Vagina (tissue), 2 donors: ENCODE data around the gene CPEB2. TPM values are rescaled to one million over a fixed set of nuclear protein-coding genes. Genes with fewer than 3 reads are reported as not detected.
"Not testable (repeated sequence)": the region's sequence is repeated elsewhere in the genome, so short reads cannot be mapped to it uniquely, and the experiment has no call there.

Experiments used
- DNase-seq, 2 donors: peaks; one replicate each; pipeline ENCODE4 v3.0.0-alpha.2; 2017; ENCODE audit errors: extremely low spot score in 2 of 2
- H3K27ac ChIP-seq: fragments of 200-600 bp; sonication (generic); one replicate; pipeline ENCODE4 v1.5.1; 2019
- H3K27me3 ChIP-seq: fragments of 200-600 bp; sonication (generic); one replicate; pipeline ENCODE4 v1.5.1; 2019
- H3K36me3 ChIP-seq, 2 donors: fragments of 200-600 bp; sonication (generic); one replicate each; pipeline ENCODE4 v1.5.1; 2017 to 2019
- H3K4me1 ChIP-seq: fragments of 200-600 bp; sonication (generic); one replicate; pipeline ENCODE4 v1.5.1; 2019
- H3K4me3 ChIP-seq, 2 donors: fragments of 200-600 bp; sonication (generic); 1 replicate in 1 of 2; 2 replicates in 1 of 2; pipeline ENCODE4 v1.5.1; 2016 to 2019
- H3K9me3 ChIP-seq: fragments of 200-600 bp; sonication (generic); one replicate; pipeline ENCODE4 v1.5.1; 2019
- POLR2A ChIP-seq, 2 donors: fragments of 450-650 bp; IDR thresholded peaks; one replicate each; pipeline ENCODE4 v1.6.1; 2017; ENCODE audit warnings: antibody characterized with exemption in 2 of 2, mild to moderate bottlenecking in 2 of 2, moderate library complexity in 2 of 2
- POLR2AphosphoS5 ChIP-seq, 2 donors: sonication (generic); formaldehyde crosslinking; IDR thresholded peaks; one replicate each; pipeline ENCODE4 v1.9.0; 2017; ENCODE audit warnings: antibody characterized with exemption in 2 of 2, mild to moderate bottlenecking in 2 of 2, low read depth in 1 of 2; ENCODE audit not compliant: insufficient read depth in 1 of 2
- intact Hi-C: fragments of 100-400 bp; cut with DNase I; formaldehyde crosslinking; loops from one replicate; pipeline ENCODE4 v1.15.1; 2023
- total RNA-seq: library from RNA; depleted of rRNA; stranded (reverse); fragments of >200 nt; gene quantifications from one replicate; pipeline ENCODE4 v1.2.3, GENCODE V29; 2016
- TF ChIP-seq, protein P1 (sequence below), 3 experiments: fragments of 450-650 bp in 2 of 3; fragments of 200-600 bp in 1 of 3; sonication (generic) in 1 of 3; IDR thresholded peaks; one replicate each; pipeline ENCODE4 v1.5.1; 2017 to 2019; ENCODE audit warnings: antibody characterized with exemption in 3 of 3, mild to moderate bottlenecking in 2 of 3, moderate library complexity in 2 of 3

CPEB2 gene
- total RNA-seq, 1 donor from 2014 or later: 40.0 TPM

DNA sequence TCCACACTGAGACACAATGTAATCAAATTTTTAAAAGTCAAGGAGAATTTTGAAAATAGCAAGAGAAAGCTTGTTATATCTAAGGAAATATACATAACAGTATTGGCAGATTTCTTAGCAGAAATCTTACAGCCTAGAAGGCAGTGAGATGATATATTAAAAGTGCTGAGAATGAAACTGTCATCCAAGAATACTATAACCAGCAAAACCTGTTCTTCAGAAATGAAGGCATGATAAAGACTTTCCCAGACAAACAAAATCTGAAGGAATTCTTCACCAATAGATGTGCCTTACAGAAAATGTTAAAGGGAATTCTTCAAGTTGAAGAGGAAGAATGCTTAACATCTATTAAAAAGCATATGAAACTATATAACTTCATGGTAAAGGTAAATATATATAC is 73.6 kb downstream of the CPEB2 start:
- intact Hi-C loops: no loop called here
- TF ChIP-seq, protein P1, sequence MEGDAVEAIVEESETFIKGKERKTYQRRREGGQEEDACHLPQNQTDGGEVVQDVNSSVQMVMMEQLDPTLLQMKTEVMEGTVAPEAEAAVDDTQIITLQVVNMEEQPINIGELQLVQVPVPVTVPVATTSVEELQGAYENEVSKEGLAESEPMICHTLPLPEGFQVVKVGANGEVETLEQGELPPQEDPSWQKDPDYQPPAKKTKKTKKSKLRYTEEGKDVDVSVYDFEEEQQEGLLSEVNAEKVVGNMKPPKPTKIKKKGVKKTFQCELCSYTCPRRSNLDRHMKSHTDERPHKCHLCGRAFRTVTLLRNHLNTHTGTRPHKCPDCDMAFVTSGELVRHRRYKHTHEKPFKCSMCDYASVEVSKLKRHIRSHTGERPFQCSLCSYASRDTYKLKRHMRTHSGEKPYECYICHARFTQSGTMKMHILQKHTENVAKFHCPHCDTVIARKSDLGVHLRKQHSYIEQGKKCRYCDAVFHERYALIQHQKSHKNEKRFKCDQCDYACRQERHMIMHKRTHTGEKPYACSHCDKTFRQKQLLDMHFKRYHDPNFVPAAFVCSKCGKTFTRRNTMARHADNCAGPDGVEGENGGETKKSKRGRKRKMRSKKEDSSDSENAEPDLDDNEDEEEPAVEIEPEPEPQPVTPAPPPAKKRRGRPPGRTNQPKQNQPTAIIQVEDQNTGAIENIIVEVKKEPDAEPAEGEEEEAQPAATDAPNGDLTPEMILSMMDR (IDR thresholded peaks at IDR 0.05): no peak
- TF ChIP-seq POLR2AphosphoS5 (IDR thresholded peaks at IDR 0.05; ENCODE audit: insufficient read depth in 1 of 2, low read depth in 1 of 2) (no peak), POLR2A (IDR thresholded peaks at IDR 0.05) (no peak)

DNA sequence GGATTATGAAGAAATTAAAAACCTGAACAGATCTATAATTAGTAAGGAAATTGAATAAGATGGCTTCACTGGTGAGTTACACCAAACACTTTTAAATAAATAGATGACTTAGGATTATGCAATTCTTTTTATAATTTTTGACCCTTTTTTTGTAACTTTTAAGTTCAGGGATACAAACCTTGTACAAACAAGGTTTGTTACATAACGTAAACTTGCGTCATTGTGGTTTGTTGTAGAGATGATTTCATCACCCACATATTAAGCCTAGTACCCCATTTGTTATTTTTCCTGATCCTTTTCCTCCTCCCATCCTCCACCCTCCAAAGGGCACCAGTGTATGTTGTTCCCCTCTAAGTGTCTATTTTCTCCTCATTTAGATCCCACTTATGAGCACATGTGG is 75.7 kb downstream of the CPEB2 start:
- H3K27ac ChIP-seq: no peak overlapping the region
- no peaks in the 10 kb centered on the region for H3K27me3 ChIP-seq
- TF ChIP-seq POLR2AphosphoS5 (IDR thresholded peaks at IDR 0.05; ENCODE audit: insufficient read depth in 1 of 2, low read depth in 1 of 2) (no peak), POLR2A (IDR thresholded peaks at IDR 0.05) (no peak)
- TF ChIP-seq, protein P1 (IDR thresholded peaks at IDR 0.05): no peak
- no peak overlapping the region for H3K4me3 ChIP-seq
- no peak for DNase-seq
- H3K36me3 ChIP-seq: no peaks in the 10 kb centered on the region
- H3K4me1 ChIP-seq: no peaks in the 10 kb centered on the region
- H3K9me3 ChIP-seq: peaks cover 11% of the 10 kb centered on the region
- intact Hi-C loops: no loop called here

More for the DNA sequence above, 73.6 kb downstream of the CPEB2 start:
- no peaks in the 10 kb centered on the region for H3K4me1 ChIP-seq
- peaks cover 11% of the 10 kb centered on the region for H3K9me3 ChIP-seq
- no peak overlapping the region for H3K4me3 ChIP-seq
- H3K27ac ChIP-seq: no peak overlapping the region
- no peak for DNase-seq
- H3K27me3 ChIP-seq: no peaks in the 10 kb centered on the region
- H3K36me3 ChIP-seq: no peaks in the 10 kb centered on the region

DNA sequence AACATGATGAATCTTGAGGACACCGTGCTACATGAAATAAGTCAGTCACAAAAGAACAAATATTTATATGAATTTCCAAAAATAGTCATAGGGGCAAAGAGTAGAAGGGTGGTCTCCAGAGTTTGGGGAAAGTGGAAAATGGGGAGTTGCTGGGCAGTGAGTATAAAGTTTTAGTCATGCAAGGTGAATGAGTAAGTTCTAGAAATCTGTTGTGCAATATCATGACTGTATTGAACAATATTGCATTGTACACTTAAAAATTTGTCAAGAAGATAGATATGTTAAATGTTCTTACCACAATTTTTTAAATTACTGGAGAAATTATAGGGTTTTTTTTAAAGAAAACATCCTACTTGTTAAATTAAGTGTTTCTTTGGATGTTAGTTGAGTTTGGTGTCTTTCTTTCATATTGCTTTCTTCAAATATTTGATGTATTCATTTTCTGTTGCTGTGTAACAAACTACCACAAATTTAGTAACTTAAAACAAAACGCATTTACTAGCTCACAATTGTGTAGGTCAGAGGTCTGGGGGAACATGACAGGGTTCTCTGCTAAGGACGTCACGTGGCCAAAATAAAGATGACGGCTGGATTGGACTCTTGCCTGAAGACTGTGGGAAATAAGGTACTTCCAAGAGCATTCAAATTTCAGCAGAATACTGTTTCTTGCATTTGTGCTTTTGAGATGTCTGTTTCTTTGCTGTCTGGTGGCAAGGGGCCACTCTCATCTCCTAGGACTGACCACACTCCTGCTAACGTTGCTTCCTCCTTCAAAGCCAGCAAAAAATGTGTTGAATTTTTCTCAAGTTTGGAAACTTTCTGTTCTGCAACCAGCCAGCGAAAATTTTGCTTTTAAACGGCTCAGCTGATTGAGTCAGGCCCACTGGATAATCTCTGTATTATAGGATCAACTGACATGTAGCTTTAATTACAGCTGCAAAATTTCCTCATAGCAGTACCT is 76.7 kb downstream of the CPEB2 start:
- Histone ChIP-seq H3K36me3 (no peaks in the 10 kb centered on the region), H3K9me3 (peaks cover 11% of the 10 kb centered on the region), H3K4me1 (no peaks in the 10 kb centered on the region), H3K27ac (no peak overlapping the region), H3K4me3 (no peak overlapping the region), H3K27me3 (no peaks in the 10 kb centered on the region)
- no peak for DNase-seq
- TF ChIP-seq POLR2A (IDR thresholded peaks at IDR 0.05) (no peak), POLR2AphosphoS5 (IDR thresholded peaks at IDR 0.05; ENCODE audit: insufficient read depth in 1 of 2, low read depth in 1 of 2) (peak in 1 of 2 donors; percentile 11)
- intact Hi-C loops: no loop called here

DNA sequence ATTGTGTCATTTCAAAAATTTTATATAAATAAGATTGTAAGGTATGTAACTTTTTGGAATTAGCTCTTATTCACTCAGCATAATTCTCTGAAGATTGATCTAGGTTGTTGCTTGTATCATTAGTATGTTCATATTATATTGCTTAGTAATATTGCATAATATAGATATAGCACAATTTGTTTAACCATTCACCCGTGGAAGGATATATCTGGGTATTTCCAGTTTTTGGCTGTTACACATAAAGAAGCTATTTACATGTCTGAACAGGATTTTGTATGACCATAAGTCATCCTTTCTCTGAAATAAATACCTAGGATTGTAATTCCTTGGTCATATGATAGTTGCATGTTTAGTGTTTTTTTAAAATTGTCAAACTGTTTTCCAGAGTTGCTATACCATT is 82.5 kb downstream of the CPEB2 start:
- DNase-seq: no peak
- Histone ChIP-seq H3K4me3 (no peak overlapping the region), H3K4me1 (no peaks in the 10 kb centered on the region), H3K9me3 (no peaks in the 10 kb centered on the region), H3K27ac (no peak overlapping the region), H3K36me3 (no peaks in the 10 kb centered on the region), H3K27me3 (no peaks in the 10 kb centered on the region)
- TF ChIP-seq POLR2A (IDR thresholded peaks at IDR 0.05) (no peak), POLR2AphosphoS5 (IDR thresholded peaks at IDR 0.05; ENCODE audit: insufficient read depth in 1 of 2, low read depth in 1 of 2) (no peak)
- TF ChIP-seq, protein P1 (IDR thresholded peaks at IDR 0.05): no peak
- intact Hi-C loops: no loop called here

DNA sequence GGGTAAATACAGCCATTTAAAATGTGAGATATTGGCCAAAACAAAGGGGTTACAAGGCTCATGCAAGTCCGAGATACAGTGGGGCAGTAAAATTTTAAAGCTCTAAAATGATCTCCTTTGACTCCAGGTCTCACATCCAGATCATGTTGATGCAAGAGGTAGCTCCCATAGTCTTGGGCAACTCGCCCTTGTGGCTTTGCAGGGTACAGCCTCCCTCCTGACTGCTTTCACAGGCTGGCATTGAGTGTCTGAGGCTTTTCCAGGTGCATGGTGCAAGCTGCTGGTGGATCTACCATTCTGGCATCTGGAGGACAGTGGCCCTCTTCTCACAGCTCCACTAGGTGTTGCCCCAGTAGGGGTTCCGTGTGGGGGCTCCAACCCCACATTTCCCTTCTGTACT is 83.5 kb downstream of the CPEB2 start:
- DNase-seq, H3K9me3 ChIP-seq, H3K4me1 ChIP-seq, H3K27me3 ChIP-seq, H3K36me3 ChIP-seq, H3K27ac ChIP-seq, H3K4me3 ChIP-seq, intact Hi-C loops: not testable (repeated sequence)

DNA sequence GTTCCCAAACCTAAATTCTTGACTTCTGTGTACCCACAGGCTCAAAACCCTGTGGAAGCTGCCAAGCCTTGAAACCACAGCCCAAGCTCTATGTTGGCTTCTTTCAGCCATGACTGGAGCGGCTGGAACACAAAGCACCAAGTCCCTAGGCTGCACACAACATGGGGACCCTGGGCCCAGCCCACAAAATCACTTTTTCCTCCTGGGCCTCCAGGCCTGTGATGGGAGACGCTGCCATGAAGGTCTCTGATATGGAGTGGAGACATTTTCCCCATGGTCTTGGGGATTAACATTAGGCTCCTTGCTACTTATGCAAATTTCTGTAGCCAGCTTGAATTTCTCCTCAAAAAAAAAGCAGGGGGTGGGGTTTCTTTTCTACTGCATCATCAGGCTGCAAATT is 84.0 kb downstream of the CPEB2 start:
- intact Hi-C loops, H3K27me3 ChIP-seq, DNase-seq, H3K36me3 ChIP-seq, H3K4me1 ChIP-seq, H3K4me3 ChIP-seq, H3K9me3 ChIP-seq, H3K27ac ChIP-seq: not testable (repeated sequence)
